ENCODE measurements around the gene ETS1.
"Not testable (repeated sequence)": the region's sequence is repeated elsewhere in the genome, so short reads cannot be mapped to it uniquely, and the experiment has no call there.

The ETS1 gene

DNA sequence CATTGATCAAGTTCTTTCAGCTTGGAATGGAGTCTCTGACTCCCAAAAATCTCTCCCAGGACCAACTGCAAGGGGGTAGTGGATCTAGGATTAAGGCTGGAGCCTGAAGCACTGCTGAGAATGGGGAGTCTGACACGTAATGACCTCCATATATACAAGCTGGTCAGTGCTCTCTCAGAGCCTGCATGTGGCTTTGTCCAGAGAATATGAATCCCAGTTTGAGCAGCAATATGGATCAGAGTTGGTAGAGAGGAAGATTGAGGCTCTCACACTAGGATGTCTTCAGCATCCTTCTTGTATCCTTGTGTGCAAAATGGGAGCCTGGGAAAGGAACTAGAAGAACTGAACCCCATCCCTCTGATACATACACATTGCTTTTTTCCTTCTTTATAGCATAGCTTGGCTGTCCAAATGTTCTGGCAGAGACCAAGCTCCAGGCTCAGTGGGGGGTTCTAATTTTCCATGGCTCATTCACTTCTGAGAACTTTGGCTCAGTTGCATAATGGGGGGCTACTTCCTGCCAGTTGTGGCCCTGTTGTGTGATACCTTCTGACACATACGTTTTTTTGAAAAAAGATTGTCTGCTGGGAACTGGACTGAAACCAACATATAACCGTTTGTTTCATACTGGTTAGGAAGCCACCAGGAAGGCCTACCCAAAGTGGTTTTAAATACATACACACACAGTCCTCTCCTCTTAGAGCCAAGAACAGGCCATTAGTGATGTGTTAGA lies 138.2 kb downstream of the ETS1 start:
- TF ChIP-seq, protein P1, sequence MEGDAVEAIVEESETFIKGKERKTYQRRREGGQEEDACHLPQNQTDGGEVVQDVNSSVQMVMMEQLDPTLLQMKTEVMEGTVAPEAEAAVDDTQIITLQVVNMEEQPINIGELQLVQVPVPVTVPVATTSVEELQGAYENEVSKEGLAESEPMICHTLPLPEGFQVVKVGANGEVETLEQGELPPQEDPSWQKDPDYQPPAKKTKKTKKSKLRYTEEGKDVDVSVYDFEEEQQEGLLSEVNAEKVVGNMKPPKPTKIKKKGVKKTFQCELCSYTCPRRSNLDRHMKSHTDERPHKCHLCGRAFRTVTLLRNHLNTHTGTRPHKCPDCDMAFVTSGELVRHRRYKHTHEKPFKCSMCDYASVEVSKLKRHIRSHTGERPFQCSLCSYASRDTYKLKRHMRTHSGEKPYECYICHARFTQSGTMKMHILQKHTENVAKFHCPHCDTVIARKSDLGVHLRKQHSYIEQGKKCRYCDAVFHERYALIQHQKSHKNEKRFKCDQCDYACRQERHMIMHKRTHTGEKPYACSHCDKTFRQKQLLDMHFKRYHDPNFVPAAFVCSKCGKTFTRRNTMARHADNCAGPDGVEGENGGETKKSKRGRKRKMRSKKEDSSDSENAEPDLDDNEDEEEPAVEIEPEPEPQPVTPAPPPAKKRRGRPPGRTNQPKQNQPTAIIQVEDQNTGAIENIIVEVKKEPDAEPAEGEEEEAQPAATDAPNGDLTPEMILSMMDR (IDR thresholded peaks at IDR 0.05; ENCODE audit: low read depth, low read length) = no peak
- in situ Hi-C loops (cut with HindIII; ENCODE audit: low sequenced_read_pairs) = no loop called here
- H3K4me3 ChIP-seq (ENCODE audit: low read depth, low read length) = no peak overlapping the region
- DNase-seq (ENCODE audit: low read depth, low spot score) = peak; percentile 93

DNA sequence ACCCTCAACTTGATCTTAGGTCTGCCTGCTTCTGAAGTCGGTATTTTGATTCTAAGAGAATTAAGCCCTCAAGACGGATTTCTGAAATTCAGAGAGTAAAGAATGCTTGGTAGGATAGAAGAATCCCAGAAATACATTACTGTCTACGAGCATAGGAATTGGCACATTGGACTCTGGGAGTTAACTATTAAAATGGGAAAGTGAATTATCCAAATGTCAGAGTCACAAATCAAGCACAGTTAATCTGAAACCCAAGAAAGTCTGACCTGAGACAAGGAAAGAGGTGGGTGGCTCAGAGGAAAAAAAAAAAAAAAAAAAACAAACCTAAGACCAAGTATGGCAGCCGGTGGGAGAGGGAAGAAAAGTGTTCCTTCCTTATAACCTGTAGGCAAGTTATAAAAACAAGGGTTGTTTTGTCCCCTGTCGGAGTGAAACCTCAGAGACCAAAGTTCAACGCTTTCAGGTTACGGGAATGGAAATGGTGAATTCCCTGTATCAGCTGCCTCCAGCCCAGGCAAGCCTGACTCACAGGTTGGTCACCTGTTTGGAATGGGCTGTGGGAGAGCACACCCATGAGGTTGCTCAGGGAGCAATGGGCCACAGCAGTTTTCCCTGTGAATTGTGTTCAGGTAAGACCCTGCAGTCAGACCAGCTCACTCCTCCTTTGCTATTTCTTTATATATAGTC lies 139.0 kb downstream of the ETS1 start:
- no peak overlapping the region for H3K4me3 ChIP-seq (ENCODE audit: low read depth, low read length)
- in situ Hi-C loops (cut with HindIII; ENCODE audit: low sequenced_read_pairs) = no loop called here
- peak; percentile 88 for DNase-seq (ENCODE audit: low read depth, low spot score)

DNA sequence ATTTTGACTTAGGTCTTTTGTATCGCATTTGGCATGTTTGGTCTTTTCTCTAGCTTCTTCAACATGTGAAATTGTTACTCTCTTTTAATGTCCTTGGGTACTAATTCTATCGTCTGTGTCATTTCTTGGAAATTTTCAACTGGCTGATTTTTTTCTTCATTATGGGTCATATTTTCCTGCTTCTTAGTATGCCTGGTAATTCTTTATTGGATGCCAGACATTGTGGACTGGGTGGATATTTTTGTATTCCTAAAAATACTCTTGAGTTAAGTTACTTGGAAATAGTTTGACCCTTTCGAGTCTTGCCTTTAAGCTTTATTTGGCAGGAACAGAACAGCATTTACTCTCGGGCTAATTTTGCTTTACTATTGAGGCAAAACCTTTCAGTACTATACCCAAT lies 140.1 kb downstream of the ETS1 start:
- TF ChIP-seq, protein P1 (IDR thresholded peaks at IDR 0.05; ENCODE audit: low read depth, low read length) = no peak
- no peak overlapping the region for H3K4me3 ChIP-seq (ENCODE audit: low read depth, low read length)
- in situ Hi-C loops (cut with HindIII; ENCODE audit: low sequenced_read_pairs) = no loop called here
- no peak for DNase-seq (ENCODE audit: low read depth, low spot score)

More for the DNA sequence above, 139.0 kb downstream of the ETS1 start:
- TF ChIP-seq, protein P1 (IDR thresholded peaks at IDR 0.05; ENCODE audit: low read depth, low read length) = no peak

DNA sequence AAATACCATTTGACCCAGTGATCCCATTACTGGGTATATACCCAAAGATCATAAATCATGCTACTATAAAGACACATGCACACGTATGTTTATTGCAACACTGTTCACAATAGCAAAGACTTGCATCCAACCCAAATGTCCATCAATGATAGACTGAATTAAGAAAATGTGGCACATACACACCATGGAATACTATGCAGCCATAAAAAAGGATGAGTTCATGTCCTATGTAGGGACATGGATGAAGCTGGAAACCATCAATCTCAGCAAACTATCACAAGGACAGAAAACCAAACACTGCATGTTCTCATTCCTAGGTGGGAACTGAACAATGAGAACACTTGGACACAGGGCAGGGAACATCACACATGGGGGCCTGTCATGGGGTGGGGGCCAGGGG lies 141.4 kb downstream of the ETS1 start:
- H3K4me3 ChIP-seq (ENCODE audit: low read depth, low read length); in situ Hi-C loops (cut with HindIII; ENCODE audit: low sequenced_read_pairs); DNase-seq (ENCODE audit: low read depth, low spot score): not testable (repeated sequence)

DNA sequence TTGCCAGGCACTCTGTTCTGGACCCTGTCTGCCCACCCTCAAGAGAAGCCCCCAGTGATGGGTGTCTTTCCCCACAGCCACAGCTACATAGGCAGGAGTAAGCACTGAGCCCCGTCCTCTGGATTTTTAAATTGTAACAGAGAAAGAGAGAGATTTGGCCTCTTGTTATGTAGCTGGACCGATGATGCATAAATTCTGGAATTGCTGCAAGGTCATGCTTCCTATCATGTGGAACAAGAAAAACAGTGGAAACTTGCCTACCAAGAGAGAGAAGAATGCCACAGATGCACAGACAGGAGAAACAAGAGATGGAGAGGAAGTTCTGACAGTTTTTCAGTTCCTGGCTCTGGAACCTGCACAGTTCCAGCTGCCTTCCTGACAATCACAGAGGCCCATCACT lies 150.2 kb downstream of the ETS1 start:
- no peak overlapping the region for H3K4me3 ChIP-seq (ENCODE audit: low read depth, low read length)
- TF ChIP-seq, protein P1 (IDR thresholded peaks at IDR 0.05; ENCODE audit: low read depth, low read length) = no peak
- peak; percentile 61 for DNase-seq (ENCODE audit: low read depth, low spot score)
- in situ Hi-C loops (cut with HindIII; ENCODE audit: low sequenced_read_pairs) = no loop called here

DNA sequence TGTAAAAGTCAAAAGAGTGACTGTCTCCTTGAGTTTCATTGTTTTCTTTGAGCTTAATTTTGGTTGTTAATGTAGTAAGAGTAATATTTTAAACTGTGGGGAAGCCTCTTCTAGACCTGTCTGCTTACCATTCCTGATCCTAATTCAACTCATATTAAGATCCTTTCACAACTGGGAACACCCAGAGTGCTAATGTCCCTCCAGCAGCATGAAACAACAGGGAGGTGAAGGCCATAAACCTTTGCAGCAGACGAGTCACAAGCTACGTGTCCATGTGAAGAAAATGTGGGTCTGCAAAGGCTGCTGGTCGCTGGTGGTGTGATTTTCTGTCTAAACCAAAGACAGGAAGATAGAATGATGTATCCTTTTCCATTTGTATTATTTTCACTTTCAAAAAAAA lies 152.5 kb downstream of the ETS1 start:
- TF ChIP-seq, protein P1 (IDR thresholded peaks at IDR 0.05; ENCODE audit: low read depth, low read length) = no peak
- H3K4me3 ChIP-seq (ENCODE audit: low read depth, low read length) = no peak overlapping the region
- no peak for DNase-seq (ENCODE audit: low read depth, low spot score)
- in situ Hi-C loops (cut with HindIII; ENCODE audit: low sequenced_read_pairs) = no loop called here

DNA sequence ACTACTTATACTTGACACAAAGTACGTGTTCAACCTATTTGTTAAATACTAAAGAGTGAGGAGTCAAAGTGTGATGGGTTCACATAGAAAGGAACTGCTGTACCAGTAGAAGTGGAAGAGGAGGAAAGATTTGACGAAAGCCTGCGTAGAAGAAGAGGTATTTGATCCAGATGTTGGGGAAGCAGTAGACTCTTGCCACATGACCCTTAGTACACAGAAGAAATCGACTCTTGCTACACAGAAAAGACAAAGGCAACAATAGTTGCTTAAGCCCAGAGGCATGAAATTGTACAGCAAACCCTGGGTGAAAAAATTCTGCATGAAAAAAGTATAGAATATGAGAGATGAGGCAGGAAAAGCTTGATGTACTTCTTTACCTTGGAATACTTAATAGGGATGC lies 152.9 kb downstream of the ETS1 start:
- TF ChIP-seq, protein P1 (IDR thresholded peaks at IDR 0.05; ENCODE audit: low read depth, low read length) = no peak
- in situ Hi-C loops (cut with HindIII; ENCODE audit: low sequenced_read_pairs) = no loop called here
- H3K4me3 ChIP-seq (ENCODE audit: low read depth, low read length) = no peak overlapping the region
- no peak for DNase-seq (ENCODE audit: low read depth, low spot score)

All from astrocyte of the spinal cord (primary cell).